Body of pancreas (tissue), 4 donors: ENCODE data around the gene CSF2RB. TPM values are rescaled to one million over a fixed set of nuclear protein-coding genes. Genes with fewer than 3 reads are reported as not detected.

Experiments used
- ATAC-seq: fragments of 150-250 bp; one replicate; pipeline ENCODE4 v1.9.1; 2016
- DNase-seq, 4 donors: peaks; one replicate each; pipeline ENCODE4 v3.0.0-alpha.2; 2019
- H3K27ac ChIP-seq, 4 donors: fragments of 200-600 bp; sonication (generic); 1 replicate in 3 of 4; 2 replicates in 1 of 4; pipeline versions ENCODE4 v1.5.1 to v1.6.1; 2016 to 2019; ENCODE audit warnings: mild to moderate bottlenecking in 1 of 4, mixed read lengths in 1 of 4, moderate library complexity in 1 of 4
- H3K27me3 ChIP-seq, 2 donors: fragments of 200-600 bp; sonication (generic); one replicate each; pipeline ENCODE4 v1.6.0; 2016; ENCODE audit warnings: mild to moderate bottlenecking in 1 of 2
- H3K36me3 ChIP-seq, 2 donors: fragments of 200-600 bp; sonication (generic); replicated peaks in 1 of 2; 2 replicates each; pipeline ENCODE4 v1.5.1; 2016; ENCODE audit warnings: low read depth in 2 of 2; ENCODE audit not compliant: insufficient read depth in 1 of 2
- H3K4me1 ChIP-seq: fragments of 200-600 bp; sonication (generic); one replicate; pipeline ENCODE4 v1.6.0; 2016
- H3K4me3 ChIP-seq, 2 donors: fragments of 200-600 bp; sonication (generic); 1 replicate in 1 of 2; 2 replicates in 1 of 2; pipeline ENCODE4 v1.5.1; 2016 to 2019
- H3K9me3 ChIP-seq, 3 donors: fragments of 200-600 bp; sonication (generic); 1 replicate in 2 of 3; 2 replicates in 1 of 3; pipeline ENCODE4 v1.5.1; 2016
- CTCF ChIP-seq, 7 experiments: fragments of 450-650 bp in 4 of 7; fragments of 200-600 bp in 3 of 7; sonication (generic) in 3 of 7; IDR thresholded peaks; one replicate each; pipeline ENCODE4 v1.5.1; 2016 to 2019; ENCODE audit warnings: antibody characterized with exemption in 7 of 7
- POLR2A ChIP-seq, 3 donors: fragments of 450-650 bp; IDR thresholded peaks; one replicate each; pipeline ENCODE4 v1.6.1; 2016; ENCODE audit warnings: antibody characterized with exemption in 3 of 3, mild to moderate bottlenecking in 2 of 3
- WGBS, 2 donors: methylation state at CpG; one replicate each; pipeline ENCODE4 v1.1.5; 2017; 5-methylcytosine and 5-hydroxymethylcytosine counted together
- intact Hi-C: fragments of 100-400 bp; cut with DNase I; formaldehyde crosslinking; loops from one replicate; pipeline ENCODE4 v1.15.1; 2023
- total RNA-seq, 2 donors: library from RNA; depleted of rRNA; stranded (reverse); fragments of >200 nt; gene quantifications; one replicate each; pipeline ENCODE4 v1.1.0, GENCODE V29; 2016

The CSF2RB gene
- total RNA-seq, 2 donors from 2014 or later = 2.0 to 2.9 TPM

- H3K4me1 ChIP-seq = peaks cover 6% of the 10 kb centered on the region
- no peak for TF ChIP-seq CTCF (IDR thresholded peaks at IDR 0.05)
- TF ChIP-seq POLR2A (IDR thresholded peaks at IDR 0.05) = no peak
- intact Hi-C loops = no loop called here
- no peaks in the 10 kb centered on the region for H3K9me3 ChIP-seq
- DNase-seq = no peak
- no peak overlapping the region for H3K27ac ChIP-seq
- ATAC-seq = no peak
- H3K4me3 ChIP-seq = no peak overlapping the region
- WGBS, 2 donors = 68 to 71% methylated on average over 6 of the region's 6 CpGs
- no peaks in the 10 kb centered on the region for H3K36me3 ChIP-seq
- no peaks in the 10 kb centered on the region for H3K27me3 ChIP-seq
Observed at GRCh38 chr22:36904260-36904880, 9.1 kb upstream of the CSF2RB start.

- DNase-seq (no peak), ATAC-seq (no peak)
- no peaks in the 10 kb centered on the region for H3K4me1 ChIP-seq
- H3K27ac ChIP-seq = no peak overlapping the region
- H3K36me3 ChIP-seq = no peaks in the 10 kb centered on the region
- WGBS, 2 donors = 73% methylated on average over 7 of the region's 7 CpGs
- no peaks in the 10 kb centered on the region for H3K9me3 ChIP-seq
- intact Hi-C loops = no loop called here
- no peak overlapping the region for H3K4me3 ChIP-seq
- no peak for TF ChIP-seq POLR2A (IDR thresholded peaks at IDR 0.05)
- no peak for TF ChIP-seq CTCF (IDR thresholded peaks at IDR 0.05)
- no peaks in the 10 kb centered on the region for H3K27me3 ChIP-seq
Observed at GRCh38 chr22:36907253-36908195, 5.9 kb upstream of the CSF2RB start.

- no peaks in the 10 kb centered on the region for H3K36me3 ChIP-seq
- intact Hi-C loops = no loop called here
- H3K27me3 ChIP-seq = no peaks in the 10 kb centered on the region
- ATAC-seq (no peak), DNase-seq (no peak)
- TF ChIP-seq POLR2A (IDR thresholded peaks at IDR 0.05) (no peak), CTCF (IDR thresholded peaks at IDR 0.05) (no peak)
- no peak overlapping the region for H3K4me3 ChIP-seq
- no peaks in the 10 kb centered on the region for H3K9me3 ChIP-seq
- H3K27ac ChIP-seq = no peak overlapping the region
- no peaks in the 10 kb centered on the region for H3K4me1 ChIP-seq
Observed at GRCh38 chr22:36910461-36910860, 3.0 kb upstream of the CSF2RB start.

GRCh38 chr22:36911887-36912661 is 1.4 kb upstream of the CSF2RB start:
- Histone ChIP-seq H3K36me3 (no peaks in the 10 kb centered on the region), H3K27me3 (no peaks in the 10 kb centered on the region), H3K4me1 (no peaks in the 10 kb centered on the region), H3K9me3 (no peaks in the 10 kb centered on the region), H3K27ac (no peak overlapping the region), H3K4me3 (no peak overlapping the region)
- WGBS, 2 donors = 41 to 47% methylated on average over 9 to 13 of the region's 13 CpGs
- DNase-seq = no peak
- intact Hi-C loops = no loop called here
- TF ChIP-seq CTCF (IDR thresholded peaks at IDR 0.05) = no peak
- TF ChIP-seq POLR2A (IDR thresholded peaks at IDR 0.05) = no peak
- ATAC-seq = no peak
